ENCODE results near the gene DCD. TPM values are rescaled to one million over a fixed set of nuclear protein-coding genes. Genes with fewer than 3 reads are reported as not detected.

The DCD gene
- total and polyA plus RNA-seq, 2 of the 8 experiments (the other 6 are each of a cell fraction or from before 2014, with no cell fraction given) = not detected

- Histone ChIP-seq H3K14ac (ENCODE audit: insufficient read length) (no peak overlapping the region), H3K36me3 (ENCODE audit: control insufficient read depth in 2 of 4, insufficient read depth in 4 of 4, low read length in 3 of 4) (no peaks in the 10 kb centered on the region), H2AK5ac (ENCODE audit: low read depth, low read length) (no peak overlapping the region), H2BK12ac (ENCODE audit: low read depth, low read length) (no peak overlapping the region), H3K23me2 (ENCODE audit: low read depth, low read length) (no peaks in the 10 kb centered on the region), H2BK120ac (replicated peaks; ENCODE audit: low read depth, low read length) (no peak overlapping the region), H3K4me2 (ENCODE audit: insufficient read depth in 1 of 2, low read depth in 2 of 2, low read length in 2 of 2) (no peak overlapping the region), H3K9ac (replicated peaks in 1 of 4; ENCODE audit: extremely low read depth in 1 of 4, low read depth in 3 of 4, low read length in 3 of 4) (no peak overlapping the region), H3K27ac (ENCODE audit: low read depth, low read length) (no peak overlapping the region), H3K18ac (ENCODE audit: extremely low read depth, low read length) (no peak overlapping the region), H4K20me1 (replicated peaks in 1 of 2; ENCODE audit: control insufficient read depth in 1 of 2, insufficient read depth in 2 of 2, low read length in 2 of 2) (no peaks in the 10 kb centered on the region), H4K91ac (replicated peaks; ENCODE audit: insufficient read length, low read length) (no peak overlapping the region), H3K4me1 (replicated peaks in 1 of 4; ENCODE audit: control insufficient read depth in 3 of 4, insufficient read depth in 4 of 4, low read length in 3 of 4) (no peaks in the 10 kb centered on the region), H4K5ac (ENCODE audit: insufficient read length, low read depth, low read length) (no peak overlapping the region), H2BK5ac (ENCODE audit: low read depth, low read length) (no peak overlapping the region), H3K56ac (replicated peaks; ENCODE audit: insufficient read length, low read depth, low read length) (no peak overlapping the region), H2AFZ (ENCODE audit: low read length) (no peak overlapping the region), H3K4me3 (ENCODE audit: extremely low read depth in 1 of 4, insufficient read depth in 2 of 4, low read depth in 3 of 4, low read length in 4 of 4) (no peak overlapping the region), H2BK20ac (ENCODE audit: low read length) (no peak overlapping the region), H3K79me1 (ENCODE audit: low read depth, low read length) (no peaks in the 10 kb centered on the region), H2BK15ac (ENCODE audit: low read length) (no peak overlapping the region), H3K27me3 (replicated peaks in 1 of 4; ENCODE audit: control insufficient read depth in 3 of 4, extremely low read depth in 1 of 4, insufficient read depth in 3 of 4, low read length in 3 of 4) (peaks cover 0 to 26% (median 12%) of the 10 kb centered on the region in 4 experiments; a peak in 6 of 7 replicates), H3K79me2 (ENCODE audit: control insufficient read depth in 1 of 2, insufficient read depth in 2 of 2, low read length in 2 of 2) (no peaks in the 10 kb centered on the region), H3K9me3 (ENCODE audit: insufficient read depth in 2 of 2, low read depth in 1 of 2, low read length in 1 of 2) (no peaks in the 10 kb centered on the region), H3K23ac (ENCODE audit: insufficient read length) (no peak overlapping the region), H4K8ac (ENCODE audit: extremely low read depth, insufficient read depth, low read length) (no peak overlapping the region), H3K4ac (replicated peaks; ENCODE audit: insufficient read length, low read depth, low read length) (no peak overlapping the region)
- FAIRE-seq = no peak
- WGBS, 2 experiments (ENCODE audit: extremely low coverage in 1 of 2, insufficient coverage in 1 of 2, insufficient read length in 1 of 2, insufficient replicate concordance in 2 of 2, low coverage in 1 of 2, low lambda C conversion rate in 2 of 2, missing lambda C conversion rate in 1 of 2) = 88% methylated on average over 6 of the region's 6 CpGs; no CpG with 5 or more reads in 1 of the 2 experiments
- DNase-seq (ENCODE audit: low read depth in 1 of 2, low spot score in 2 of 2) = no peak
- ChIA-PET POLR2A (ENCODE audit: partially characterized antibody) (no interaction called here), CTCF (ENCODE audit: partially characterized antibody) (interaction anchor here (0.9 to 6.8 kb wide), 17 partner anchors 9 to 188 kb away, joined by 3 to 48 read pairs (median 6); partner anchors contain the start of gene PDE1B)
- no peak for TF ChIP-seq SAP30 (IDR thresholded peaks at IDR 0.05; ENCODE audit: insufficient read depth, insufficient replicate concordance, low read length)
- TF ChIP-seq SUZ12 (IDR thresholded peaks at IDR 0.05; ENCODE audit: low read length) = no peak
- no peak for TF ChIP-seq HDAC6 (IDR thresholded peaks at IDR 0.05; ENCODE audit: low read depth, low read length)
- no peak for TF ChIP-seq ASH2L (IDR thresholded peaks at IDR 0.05; ENCODE audit: low read length)
- TF ChIP-seq MAFK (IDR thresholded peaks at IDR 0.05; ENCODE audit: low read depth, low read length) = no peak
- TF ChIP-seq POLR2A (IDR thresholded peaks at IDR 0.05; ENCODE audit: control extremely low read depth in 1 of 2, low read depth in 2 of 2, low read length in 2 of 2) = no peak
- TF ChIP-seq RBBP5 (IDR thresholded peaks at IDR 0.05; ENCODE audit: borderline replicate concordance, low read depth, low read length) = no peak
- no peak for TF ChIP-seq EP300 (IDR thresholded peaks at IDR 0.05; ENCODE audit: borderline replicate concordance in 1 of 2, low read depth in 2 of 2, low read length in 2 of 2)
- no peak for TF ChIP-seq TAF7 (optimal IDR thresholded peaks at IDR 0.05; ENCODE audit: borderline replicate concordance, low read depth, low read length)
- no peak for TF ChIP-seq SRF (IDR thresholded peaks at IDR 0.05; ENCODE audit: low read depth, low read length)
- TF ChIP-seq NRF1 (IDR thresholded peaks at IDR 0.05; ENCODE audit: low read depth, low read length) = no peak
- no peak for TF ChIP-seq EGR1 (IDR thresholded peaks at IDR 0.05; ENCODE audit: borderline replicate concordance, low read depth, low read length)
- no peak for TF ChIP-seq CBX8 (IDR thresholded peaks at IDR 0.05; ENCODE audit: borderline replicate concordance, low read depth, low read length)
Observed at GRCh38 chr12:54605138-54605970, 42.8 kb downstream of the DCD start.
